ENCODE data around the gene SETBP1. TPM values are rescaled to one million over a fixed set of nuclear protein-coding genes. Genes with fewer than 3 reads are reported as not detected.
"Not testable (repeated sequence)": the region's sequence is repeated elsewhere in the genome, so short reads cannot be mapped to it uniquely, and the experiment has no call there.

SETBP1 gene
- total RNA-seq, 1 donor from 2014 or later = 4.3 TPM

- intact Hi-C loops (cut with micrococcal nuclease) = no loop called here
Observed at GRCh38 chr18:44704135-44704789, 23.6 kb downstream of the SETBP1 start.

- intact Hi-C loops (cut with micrococcal nuclease) = no loop called here
Observed at GRCh38 chr18:44705075-44705675, 24.5 kb downstream of the SETBP1 start.

- intact Hi-C loops (cut with micrococcal nuclease) = loop anchor here (2.0 kb wide), 1 partner anchor 16 kb away; no protein-coding TSS in a partner anchor
Observed at GRCh38 chr18:44708451-44709083, 27.9 kb downstream of the SETBP1 start.

- intact Hi-C loops (cut with micrococcal nuclease) = loop anchor here (2.0 kb wide), 1 partner anchor 15 kb away; no protein-coding TSS in a partner anchor
Observed at GRCh38 chr18:44709307-44710126, 28.8 kb downstream of the SETBP1 start.

GRCh38 chr18:44710931-44711330 is 30.2 kb downstream of the SETBP1 start:
- intact Hi-C loops (cut with micrococcal nuclease) = no loop called here

GRCh38 chr18:44712025-44712424 is 31.3 kb downstream of the SETBP1 start:
- intact Hi-C loops (cut with micrococcal nuclease) = no loop called here

- intact Hi-C loops (cut with micrococcal nuclease) = no loop called here
Observed at GRCh38 chr18:44713435-44713834, 32.7 kb downstream of the SETBP1 start.

- intact Hi-C loops (cut with micrococcal nuclease) = no loop called here
Observed at GRCh38 chr18:44714376-44714775, 33.7 kb downstream of the SETBP1 start.

- intact Hi-C loops (cut with micrococcal nuclease) = no loop called here
Observed at GRCh38 chr18:44715245-44715644, 34.6 kb downstream of the SETBP1 start.

GRCh38 chr18:44715842-44716241 is 35.2 kb downstream of the SETBP1 start:
- intact Hi-C loops (cut with micrococcal nuclease) = no loop called here

GRCh38 chr18:44716697-44717163 is 36.0 kb downstream of the SETBP1 start:
- intact Hi-C loops (cut with micrococcal nuclease) = no loop called here

GRCh38 chr18:44719519-44720060 is 38.9 kb downstream of the SETBP1 start:
- intact Hi-C loops (cut with micrococcal nuclease) = no loop called here

GRCh38 chr18:44721748-44722147 is 41.1 kb downstream of the SETBP1 start:
- intact Hi-C loops (cut with micrococcal nuclease) = not testable (repeated sequence)

- intact Hi-C loops (cut with micrococcal nuclease) = no loop called here
Observed at GRCh38 chr18:44723411-44723810, 42.7 kb downstream of the SETBP1 start.

- intact Hi-C loops (cut with micrococcal nuclease) = loop anchor here (2.0 kb wide), 2 partner anchors 15 to 115 kb away; no protein-coding TSS in a partner anchor
Observed at GRCh38 chr18:44724105-44724778, 43.6 kb downstream of the SETBP1 start.

GRCh38 chr18:44725300-44726058 is 44.8 kb downstream of the SETBP1 start:
- intact Hi-C loops (cut with micrococcal nuclease) = loop anchor here (1.0 to 5.0 kb wide), 6 partner anchors 17 to 363 kb away; partner anchors contain the start of gene SETBP1

GRCh38 chr18:44726059-44726421 is 45.4 kb downstream of the SETBP1 start:
- intact Hi-C loops (cut with micrococcal nuclease) = loop anchor here (5.0 kb wide), 2 partner anchors 171 to 364 kb away; no protein-coding TSS in a partner anchor

GRCh38 chr18:44727291-44727690 is 46.6 kb downstream of the SETBP1 start:
- intact Hi-C loops (cut with micrococcal nuclease) = loop anchor here (5.0 kb wide), 2 partner anchors 170 to 365 kb away; no protein-coding TSS in a partner anchor

GRCh38 chr18:44729631-44730101 is 49.0 kb downstream of the SETBP1 start:
- intact Hi-C loops (cut with micrococcal nuclease) = loop anchor here (1.0 to 5.0 kb wide), 5 partner anchors 15 to 957 kb away; no protein-coding TSS in a partner anchor

Data from T-helper 2 cell treated with Interferon-gamma antibody and Interleukin-4, amounts not matched to agents 100 ng/mL and 5 ng/mL, for 36 hours (primary cell).